GM12878 (cell line): ENCODE data around the gene PDIA5. TPM values are rescaled to one million over a fixed set of nuclear protein-coding genes. Genes with fewer than 3 reads are reported as not detected.

Source experiments
- ATAC-seq: fragments of 200-7000 bp; cut with Tn5 transposase; 3 replicates; pipeline ENCODE4 v1.9.1; 2020; ENCODE audit warnings: mild to moderate bottlenecking, moderate library complexity
- BruUV-seq: library from RNA; stranded (reverse); fragments of 400-500 nt; replicated peaks from 2 replicates; lab custom pipeline; 2021; lab: Mats Ljungman, UMichigan
- CTCF ChIA-PET: fragments of 300-600 bp; sonication (Branson Sonifier 250); formaldehyde crosslinking; extraction: SDS; loops from one replicate; lab custom pipeline; 2021; ENCODE audit warnings: inconsistent platforms; lab: Yijun Ruan, JAX
- POLR2A ChIA-PET: fragments of 350-600 bp; formaldehyde crosslinking; extraction: SDS; loops from one replicate; lab custom pipeline; 2021; ENCODE audit warnings: inconsistent platforms; lab: Charles Lee
- RAD21 ChIA-PET: fragments of 300-600 bp; sonication (Branson Sonifier 250); formaldehyde crosslinking; loops from one replicate; lab custom pipeline; 2023; ENCODE audit warnings: antibody characterized with exemption; ENCODE audit not compliant: unreplicated experiment; lab: Charles Lee
- SMC1A ChIA-PET: fragments of 300-600 bp; sonication (Branson Sonifier 250); formaldehyde crosslinking; loops from one replicate; lab custom pipeline; 2023; ENCODE audit not compliant: unreplicated experiment, uncharacterized antibody; lab: Charles Lee
- DNase-seq: peaks from one replicate; pipeline ENCODE4 v3.0.0-alpha.2; 2011; ENCODE audit warnings: low read depth, low spot score
- FAIRE-seq: peaks from 3 replicates; lab custom pipeline; 2011; peaks lifted over from hg19 to GRCh38; lab: Jason Lieb, UNC
- H2AFZ ChIP-seq: 2 replicates; pipeline ENCODE4 v1.6.0; 2011; ENCODE audit warnings: low read depth, low read length, control low read depth; ENCODE audit not compliant: control insufficient read depth
- H3K27ac ChIP-seq: 2 replicates; pipeline ENCODE4 v1.5.1; 2011; ENCODE audit warnings: control low read depth; ENCODE audit not compliant: control insufficient read depth, insufficient read depth
- H3K27me3 ChIP-seq, 2 experiments: replicated peaks in 1 of 2; 2 replicates each; pipeline versions ENCODE4 v1.6.0 to v1.6.1; 2011; ENCODE audit warnings: low read length in 1 of 2; ENCODE audit not compliant: control insufficient read depth in 2 of 2, insufficient read depth in 2 of 2
- H3K36me3 ChIP-seq, 2 experiments: 2 replicates each; pipeline ENCODE4 v1.5.1; 2011; ENCODE audit warnings: low read length in 1 of 2; ENCODE audit not compliant: control insufficient read depth in 2 of 2, insufficient read depth in 2 of 2
- H3K4me1 ChIP-seq: 2 replicates; pipeline ENCODE4 v1.6.1; 2011; ENCODE audit warnings: mild to moderate bottlenecking, low read length, moderate library complexity, mixed read lengths; ENCODE audit not compliant: control insufficient read depth, insufficient read depth
- H3K4me2 ChIP-seq: 2 replicates; pipeline ENCODE4 v1.6.0; 2011; ENCODE audit warnings: control low read depth; ENCODE audit not compliant: control insufficient read depth, insufficient read depth
- H3K4me3 ChIP-seq: fragments of 200-600 bp; sonication (generic); 2 replicates; pipeline ENCODE4 v1.5.1; 2016
- H3K79me2 ChIP-seq: 2 replicates; pipeline ENCODE4 v1.6.0; 2011; ENCODE audit warnings: low read length; ENCODE audit not compliant: control insufficient read depth, insufficient read depth
- H3K9ac ChIP-seq: 2 replicates; pipeline ENCODE4 v1.8.0; 2011; ENCODE audit warnings: low read length, control low read depth, mixed read lengths; ENCODE audit not compliant: control insufficient read depth, insufficient read depth
- H3K9me3 ChIP-seq: replicated peaks from 3 replicates; pipeline ENCODE4 v1.5.1; 2011; ENCODE audit warnings: mild to moderate bottlenecking, low read length; ENCODE audit not compliant: control insufficient read depth, insufficient read depth
- H4K20me1 ChIP-seq: 2 replicates; pipeline ENCODE4 v1.6.0; 2011; ENCODE audit not compliant: control insufficient read depth, insufficient read depth
- BCLAF1 ChIP-seq: fragments of 450-650 bp; IDR thresholded peaks from 2 replicates; pipeline ENCODE4 v1.6.1; 2017; ENCODE audit warnings: antibody characterized with exemption, mild to moderate bottlenecking, moderate library complexity
- CBX5 ChIP-seq: sonication (generic); IDR thresholded peaks from 2 replicates; pipeline ENCODE4 v1.6.1; 2016; ENCODE audit warnings: low read depth, moderate library complexity, mild to moderate bottlenecking, inconsistent platforms
- E2F8 ChIP-seq: fragments of 450-650 bp; IDR thresholded peaks from 2 replicates; pipeline ENCODE4 v1.6.1; 2018; ENCODE audit warnings: mild to moderate bottlenecking, low read depth, moderate library complexity; ENCODE audit not compliant: partially characterized antibody
- EGR1 ChIP-seq, 2 experiments: IDR thresholded peaks; 1 replicate in 1 of 2; 2 replicates in 1 of 2; pipeline ENCODE4 v1.6.1; 2011 to 2012; ENCODE audit warnings: low read depth in 2 of 2, low read length in 2 of 2, borderline replicate concordance in 1 of 2, mild to moderate bottlenecking in 1 of 2, moderate library complexity in 1 of 2
- EP300 ChIP-seq, 2 experiments: fragments of 150-350 bp in 1 of 2; IDR thresholded peaks; 2 replicates each; pipeline ENCODE4 v1.6.1; 2011 to 2012; ENCODE audit warnings: low read depth in 2 of 2, low read length in 2 of 2, borderline replicate concordance in 1 of 2, improper control_type of control experiment in 1 of 2, inconsistent platforms in 1 of 2; ENCODE audit not compliant: control insufficient read depth in 1 of 2
- HSF1 ChIP-seq: fragments of 150-350 bp; IDR thresholded peaks from 2 replicates; pipeline ENCODE4 v1.6.1; 2014; ENCODE audit warnings: mild to moderate bottlenecking, low read depth, low read length
- IKZF1 ChIP-seq: fragments of 450-650 bp; conservative IDR thresholded peaks from 2 replicates; pipeline ENCODE4 v1.6.1; 2017; ENCODE audit warnings: antibody characterized with exemption, mild to moderate bottlenecking
- JUNB ChIP-seq: IDR thresholded peaks from 2 replicates; pipeline ENCODE4 v1.6.1; 2016; ENCODE audit warnings: antibody characterized with exemption, mild to moderate bottlenecking
- NFYA ChIP-seq: IDR thresholded peaks from 2 replicates; pipeline ENCODE4 v1.6.1; 2011; ENCODE audit warnings: low read depth, mild to moderate bottlenecking, low read length, improper control_type of control experiment, borderline replicate concordance
- RBBP5 ChIP-seq: fragments of 200-600 bp; sonication (generic); conservative IDR thresholded peaks from 2 replicates; pipeline ENCODE4 v1.6.1; 2016
- RELA ChIP-seq: fragments of 450-650 bp; IDR thresholded peaks from 2 replicates; pipeline ENCODE4 v1.8.0; 2014; ENCODE audit warnings: borderline replicate concordance; ENCODE audit not compliant: partially characterized antibody
- SP1 ChIP-seq: IDR thresholded peaks from one replicate; pipeline ENCODE4 v1.6.1; 2011; ENCODE audit warnings: low read depth, low read length
- STAT1 ChIP-seq: fragments of 450-650 bp; conservative IDR thresholded peaks from 2 replicates; pipeline ENCODE4 v1.6.1; 2014; ENCODE audit warnings: antibody characterized with exemption, mild to moderate bottlenecking
- TCF12 ChIP-seq: IDR thresholded peaks from 2 replicates; pipeline ENCODE4 v1.6.1; 2011; ENCODE audit warnings: low read depth, mild to moderate bottlenecking, low read length
- ZNF24 ChIP-seq: fragments of 450-650 bp; IDR thresholded peaks from 2 replicates; pipeline ENCODE4 v1.6.1; 2017; ENCODE audit warnings: antibody characterized with exemption, mild to moderate bottlenecking
- ZZZ3 ChIP-seq: IDR thresholded peaks from 2 replicates; pipeline ENCODE4 v1.6.1; 2011; ENCODE audit warnings: low read depth; ENCODE audit not compliant: control insufficient read depth, insufficient read length
- WGBS: methylation state at CpG from one replicate; pipeline ENCODE4 v1.1.6; 2016; ENCODE audit warnings: low lambda C conversion rate; ENCODE audit not compliant: insufficient replicate concordance, insufficient coverage; ENCODE audit errors: missing lambda C conversion rate; 5-methylcytosine and 5-hydroxymethylcytosine counted together
- in situ Hi-C: fragments of 300-500 bp; cut with MboI; formaldehyde crosslinking; loops from 9 replicates; pipeline ENCODE4 v1.14.3; 2018; ENCODE audit warnings: mixed read lengths
- intact Hi-C: fragments of 100-400 bp; cut with micrococcal nuclease; formaldehyde crosslinking; loops from one replicate; pipeline ENCODE4 v1.14.2; 2022; ENCODE audit not compliant: unreplicated experiment
- polyA plus RNA-seq, 11 experiments: library from polyadenylated mRNA; depleted of rRNA in 4 of 11; unstranded in 6 of 11; stranded (reverse) in 5 of 11; fragments of >200 nt; fragmentation: Nextera tagmentation in 4 of 11; fragmentation: Illumina TruSeq in 1 of 11; extraction: Ambion mirVana in 4 of 11; extraction: Trizol in 1 of 11; gene quantifications; 1 replicate in 1 of 11; 2 replicates in 10 of 11; pipeline versions ENCODE4 v1.2.1 to v1.2.3, GENCODE V29; 2011 to 2016; ENCODE audit warnings: inconsistent platforms in 2 of 11, missing spikeins in 2 of 11, low read depth in 1 of 11
- total RNA-seq, 4 experiments: library from RNA; depleted of rRNA in 3 of 4; stranded (reverse); fragments of >200 nt in 3 of 4; fragmentation: Illumina TruSeq in 1 of 4; extraction: Trizol in 1 of 4; gene quantifications; 2 replicates each; pipeline versions ENCODE4 v1.2.1 to v1.2.3, GENCODE V29; 2013 to 2021

Gene PDIA5
- total and polyA plus RNA-seq, 10 of the 15 experiments (the other 5 are each of a cell fraction or from before 2014, with no cell fraction given), result 4.1 to 24.8 (median 19.2) TPM

GRCh38 chr3:123024056-123024455 lies 42.8 kb upstream of the PDIA5 start:
- CTCF ChIA-PET, result interaction anchor here (1.3 to 1.5 kb wide), 2 partner anchors 10 to 269 kb away, joined by 4 read pairs; no protein-coding TSS in a partner anchor

More at GRCh38 chr3:123024056-123024455, 42.8 kb upstream of the PDIA5 start:
- no peak for TF ChIP-seq EP300 (IDR thresholded peaks at IDR 0.05; ENCODE audit: borderline replicate concordance in 1 of 2, control insufficient read depth in 1 of 2, low read depth in 2 of 2, low read length in 2 of 2)
- TF ChIP-seq E2F8, result no peak
- no peak for TF ChIP-seq RELA
- TF ChIP-seq SP1, result no peak
- no peak for TF ChIP-seq ZZZ3
- TF ChIP-seq ZNF24, result no peak
- no peak for TF ChIP-seq STAT1
- no peak for TF ChIP-seq NFYA
- no peak for TF ChIP-seq RBBP5
- TF ChIP-seq JUNB, result no peak
- no peak for TF ChIP-seq BCLAF1
- TF ChIP-seq IKZF1, result no peak
- TF ChIP-seq CBX5, result no peak
- TF ChIP-seq EGR1 (IDR thresholded peaks at IDR 0.05; ENCODE audit: borderline replicate concordance in 1 of 2, low read depth in 2 of 2, low read length in 2 of 2), result no peak
- TF ChIP-seq TCF12, result no peak
- TF ChIP-seq HSF1, result no peak
- Histone ChIP-seq H3K9ac (no peak overlapping the region), H3K4me3 (no peak overlapping the region), H3K79me2 (no peaks in the 10 kb centered on the region), H3K27me3 (peaks cover 17 to 36% of the 10 kb centered on the region in 2 experiments), H3K9me3 (no peaks in the 10 kb centered on the region), H3K27ac (no peak overlapping the region), H3K4me2 (no peak overlapping the region), H3K36me3 (no peaks in the 10 kb centered on the region), H3K4me1 (peaks cover 6% of the 10 kb centered on the region), H4K20me1 (no peaks in the 10 kb centered on the region; the same call in 1 of the 2 replicates), H2AFZ (no peak overlapping the region)
- DNase-seq (no peak), FAIRE-seq (no peak), ATAC-seq (no peak)
- ChIA-PET RAD21 (no interaction called here), SMC1A (no interaction called here), POLR2A (interaction anchor here (0.5 kb wide), 1 partner anchor 506 kb away, joined by 5 read pairs; no protein-coding TSS in a partner anchor)
- WGBS, result 0% methylated on average over 1 of the region's 1 CpG
- intact Hi-C loops, result loop anchor here (10.0 kb wide), 1 partner anchor 629 kb away; no protein-coding TSS in a partner anchor
- BruUV-seq, result no TSS peak
- in situ Hi-C loops, result no loop called here
